OCI-LY7 (cell line): Measurements from ENCODE around the gene PIGN.
"Not testable (repeated sequence)": the region's sequence is repeated elsewhere in the genome, so short reads cannot be mapped to it uniquely, and the experiment has no call there.

Experiments used
- EZH2phosphoT487 ChIP-seq: fragments of 200-600 bp; sonication (generic); IDR thresholded peaks from 2 replicates; pipeline ENCODE4 v1.6.1; 2018; ENCODE audit warnings: low read depth, borderline replicate concordance, mild to moderate bottlenecking, mixed run types, antibody characterized with exemption, low read length, moderate library complexity, mixed read lengths
- TF ChIP-seq, protein P1 (sequence below): fragments of 200-600 bp; sonication (generic); conservative IDR thresholded peaks from 2 replicates; pipeline ENCODE4 v1.5.1; 2014; ENCODE audit warnings: mild to moderate bottlenecking, antibody characterized with exemption, low read length, moderate library complexity, mixed read lengths

DNA sequence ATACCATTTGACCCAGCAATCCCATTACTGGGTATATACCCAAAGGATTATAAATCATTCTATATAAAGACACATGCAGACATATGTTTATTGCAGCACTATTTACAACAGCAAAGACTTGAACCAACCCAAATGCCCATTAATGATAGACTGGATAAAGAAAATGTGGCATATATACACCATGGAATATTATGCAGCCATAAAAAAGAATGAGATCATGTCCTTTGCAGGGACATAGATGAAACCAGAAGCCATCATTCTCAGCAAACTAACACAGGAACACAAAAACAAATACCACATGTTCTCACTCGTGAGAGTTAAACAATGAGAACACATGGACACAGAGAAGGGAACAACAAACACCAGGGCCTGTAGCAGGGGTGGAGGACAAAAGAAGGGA lies 20.3 kb downstream of the PIGN start:
- TF ChIP-seq, protein P1, sequence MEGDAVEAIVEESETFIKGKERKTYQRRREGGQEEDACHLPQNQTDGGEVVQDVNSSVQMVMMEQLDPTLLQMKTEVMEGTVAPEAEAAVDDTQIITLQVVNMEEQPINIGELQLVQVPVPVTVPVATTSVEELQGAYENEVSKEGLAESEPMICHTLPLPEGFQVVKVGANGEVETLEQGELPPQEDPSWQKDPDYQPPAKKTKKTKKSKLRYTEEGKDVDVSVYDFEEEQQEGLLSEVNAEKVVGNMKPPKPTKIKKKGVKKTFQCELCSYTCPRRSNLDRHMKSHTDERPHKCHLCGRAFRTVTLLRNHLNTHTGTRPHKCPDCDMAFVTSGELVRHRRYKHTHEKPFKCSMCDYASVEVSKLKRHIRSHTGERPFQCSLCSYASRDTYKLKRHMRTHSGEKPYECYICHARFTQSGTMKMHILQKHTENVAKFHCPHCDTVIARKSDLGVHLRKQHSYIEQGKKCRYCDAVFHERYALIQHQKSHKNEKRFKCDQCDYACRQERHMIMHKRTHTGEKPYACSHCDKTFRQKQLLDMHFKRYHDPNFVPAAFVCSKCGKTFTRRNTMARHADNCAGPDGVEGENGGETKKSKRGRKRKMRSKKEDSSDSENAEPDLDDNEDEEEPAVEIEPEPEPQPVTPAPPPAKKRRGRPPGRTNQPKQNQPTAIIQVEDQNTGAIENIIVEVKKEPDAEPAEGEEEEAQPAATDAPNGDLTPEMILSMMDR, result not testable (repeated sequence)
- TF ChIP-seq EZH2phosphoT487, result not testable (repeated sequence)
